Measurements from ENCODE around the gene UST.

- no peak for TF ChIP-seq CTCF (IDR thresholded peaks at IDR 0.05)
- TF ChIP-seq POLR2A (IDR thresholded peaks at IDR 0.05), result no peak
Observed at GRCh38 chr6:149065121-149065520, 318.3 kb downstream of the UST start.

All from esophagus squamous epithelium (tissue), 4 donors.